HFFc6 (cell line): ENCODE data around the gene TTLL10. TPM values are rescaled to one million over a fixed set of nuclear protein-coding genes. Genes with fewer than 3 reads are reported as not detected.

Experiments used
- DNase-seq: peaks from one replicate; pipeline ENCODE4 v3.0.0-alpha.2; 2018
- H3K27ac Mint-ChIP-seq: 2 replicates; pipeline ENCODE4 v1.8.0; 2020; ENCODE audit warnings: mild to moderate bottlenecking, mixed read lengths
- H3K27me3 Mint-ChIP-seq: 2 replicates; pipeline ENCODE4 v1.8.0; 2021; ENCODE audit warnings: mild to moderate bottlenecking, moderate library complexity, mixed read lengths; ENCODE audit not compliant: insufficient read depth
- H3K36me3 Mint-ChIP-seq: 2 replicates; pipeline ENCODE4 v1.8.0; 2021; ENCODE audit warnings: low read depth, mixed read lengths
- H3K4me1 Mint-ChIP-seq: 2 replicates; pipeline ENCODE4 v1.8.0; 2020; ENCODE audit warnings: low read depth, mixed read lengths
- H3K4me3 Mint-ChIP-seq: 2 replicates; pipeline ENCODE4 v1.8.0; 2020; ENCODE audit warnings: mild to moderate bottlenecking, moderate library complexity, mixed read lengths
- H3K9me3 Mint-ChIP-seq: 2 replicates; pipeline ENCODE4 v1.8.0; 2020; ENCODE audit warnings: mild to moderate bottlenecking, mixed read lengths
- CTCF ChIP-seq: fragments of 200-600 bp; sonication (generic); IDR thresholded peaks from 2 replicates; pipeline ENCODE4 v1.5.0; 2021; ENCODE audit warnings: antibody characterized with exemption, mild to moderate bottlenecking
- total RNA-seq, 6 experiments: library from RNA; stranded (reverse); fragmentation: NEBNext Ultra II Directional; extraction: Animal tissue kit (Norgen Biotek cat#: 25700); gene quantifications; 2 replicates in 1 of 6; 3 replicates in 5 of 6; pipeline ENCODE4 v1.2.3, GENCODE V29; 2021

Gene TTLL10
- total RNA-seq, 6 experiments from 2014 or later = not detected

- Mint-ChIP-seq H3K9me3 (no peaks in the 10 kb centered on the region), H3K27me3 (no peaks in the 10 kb centered on the region), H3K4me3 (no peak within 1 kb of the TSS), H3K27ac (no peak within 1 kb of the TSS), H3K4me1 (peaks cover 13% of the 10 kb centered on the region), H3K36me3 (no peaks in the 10 kb centered on the region)
- DNase-seq = no peak
- no peak for TF ChIP-seq CTCF
Observed at GRCh38 chr1:1206376-1206965, 32.8 kb downstream of the TTLL10 start, which contains the start of gene TNFRSF18. TNFRSF18 (minus strand) TSS chr1:1206592; CDS start chr1:1206571, 21 bp downstream.

- no peaks in the 10 kb centered on the region for H3K9me3 Mint-ChIP-seq
- H3K27me3 Mint-ChIP-seq = no peaks in the 10 kb centered on the region
- H3K4me3 Mint-ChIP-seq = no peak overlapping the region
- no peaks in the 10 kb centered on the region for H3K36me3 Mint-ChIP-seq
- H3K27ac Mint-ChIP-seq = no peak overlapping the region
- peak; percentile 17 for TF ChIP-seq CTCF
- no peak for DNase-seq
- H3K4me1 Mint-ChIP-seq = peaks cover 13% of the 10 kb centered on the region
Observed at GRCh38 chr1:1206966-1207531, 33.4 kb downstream of the TTLL10 start.

- no peaks in the 10 kb centered on the region for H3K27me3 Mint-ChIP-seq
- no peaks in the 10 kb centered on the region for H3K36me3 Mint-ChIP-seq
- no peak overlapping the region for H3K27ac Mint-ChIP-seq
- DNase-seq = no peak
- no peak for TF ChIP-seq CTCF
- H3K9me3 Mint-ChIP-seq = no peaks in the 10 kb centered on the region
- H3K4me3 Mint-ChIP-seq = no peak overlapping the region
- H3K4me1 Mint-ChIP-seq = peaks cover 13% of the 10 kb centered on the region
Observed at GRCh38 chr1:1207571-1207892, 33.9 kb downstream of the TTLL10 start.

- Mint-ChIP-seq H3K27me3 (no peaks in the 10 kb centered on the region), H3K27ac (peak overlapping the region; percentile 93), H3K4me3 (peak overlapping the region; percentile 85), H3K9me3 (no peaks in the 10 kb centered on the region), H3K36me3 (no peaks in the 10 kb centered on the region), H3K4me1 (peaks cover 13% of the 10 kb centered on the region)
- no peak for DNase-seq
- no peak for TF ChIP-seq CTCF
Observed at GRCh38 chr1:1208713-1209433, 35.2 kb downstream of the TTLL10 start.

GRCh38 chr1:1210726-1211540, 37.3 kb downstream of the TTLL10 start:
- H3K36me3 Mint-ChIP-seq = no peaks in the 10 kb centered on the region
- TF ChIP-seq CTCF = no peak

More at GRCh38 chr1:1210726-1211540, 37.3 kb downstream of the TTLL10 start:
- Mint-ChIP-seq H3K4me3 (no peak overlapping the region), H3K4me1 (peaks cover 13% of the 10 kb centered on the region), H3K9me3 (no peaks in the 10 kb centered on the region), H3K27ac (no peak overlapping the region), H3K27me3 (no peaks in the 10 kb centered on the region)
- DNase-seq = no peak
